ENCODE data around the gene EN1. TPM values are rescaled to one million over a fixed set of nuclear protein-coding genes. Genes with fewer than 3 reads are reported as not detected.

Gene EN1
- total RNA-seq, 2 experiments from 2014 or later: not detected

- H3K27me3 Mint-ChIP-seq: peaks cover 80% of the 10 kb centered on the region
- peaks cover 4% of the 10 kb centered on the region for H3K4me1 ChIP-seq (ENCODE audit: insufficient read depth, low read length)
- TF ChIP-seq CTCF (IDR thresholded peaks at IDR 0.05): no peak
- peaks cover 26 to 40% of the 10 kb centered on the region in 2 experiments for H3K27me3 ChIP-seq (ENCODE audit: control insufficient read depth in 1 of 2, insufficient read depth in 2 of 2, low read length in 2 of 2)
- H3K4me3 ChIP-seq (ENCODE audit: low read length): no peak overlapping the region
- no peaks in the 10 kb centered on the region for H3K36me3 Mint-ChIP-seq (ENCODE audit: low read depth)
- DNase-seq: no peak
- H3K27ac Mint-ChIP-seq: no peak overlapping the region
- H3K9me3 Mint-ChIP-seq: no peaks in the 10 kb centered on the region
- peaks cover 0 to 16% of the 10 kb centered on the region in 2 experiments for H3K9me3 ChIP-seq (ENCODE audit: control insufficient read depth in 1 of 2, insufficient read depth in 1 of 2, low read length in 2 of 2)
- H3K36me3 ChIP-seq (ENCODE audit: insufficient read depth, low read length): no peaks in the 10 kb centered on the region
- intact Hi-C loops (cut with DNase I, micrococcal nuclease): no loop called here
- ATAC-seq (ENCODE audit: poor library complexity): no peak
- H3K4me1 Mint-ChIP-seq (ENCODE audit: low read depth): peaks cover 5% of the 10 kb centered on the region
- no peak overlapping the region for H3K4me3 Mint-ChIP-seq
- no peak overlapping the region for H3K27ac ChIP-seq (ENCODE audit: low read depth in 1 of 2, low read length in 2 of 2)
- CTCF ChIA-PET: no interaction called here
- POLR2A ChIA-PET: no interaction called here
These were observed 42.3 kb downstream of the EN1 start for GRCh38 chr2:118805064-118805690.

GRCh38 chr2:118803012-118803411, 44.4 kb downstream of the EN1 start:
- Histone ChIP-seq H3K27me3 (ENCODE audit: control insufficient read depth in 1 of 2, insufficient read depth in 2 of 2, low read length in 2 of 2) (peaks cover 13 to 24% of the 10 kb centered on the region in 2 experiments), H3K9me3 (ENCODE audit: control insufficient read depth in 1 of 2, insufficient read depth in 1 of 2, low read length in 2 of 2) (peaks cover 0 to 12% of the 10 kb centered on the region in 2 experiments), H3K27ac (ENCODE audit: low read depth in 1 of 2, low read length in 2 of 2) (no peak overlapping the region), H3K36me3 (ENCODE audit: insufficient read depth, low read length) (no peaks in the 10 kb centered on the region), H3K4me3 (ENCODE audit: low read length) (no peak overlapping the region), H3K4me1 (ENCODE audit: insufficient read depth, low read length) (no peaks in the 10 kb centered on the region)
- no peak for DNase-seq
- no peak for TF ChIP-seq CTCF (IDR thresholded peaks at IDR 0.05)
- no peaks in the 10 kb centered on the region for H3K36me3 Mint-ChIP-seq (ENCODE audit: low read depth)
- intact Hi-C loops (cut with DNase I, micrococcal nuclease): no loop called here
- POLR2A ChIA-PET: no interaction called here
- H3K27me3 Mint-ChIP-seq: peaks cover 77% of the 10 kb centered on the region
- no peaks in the 10 kb centered on the region for H3K9me3 Mint-ChIP-seq
- no peak for ATAC-seq (ENCODE audit: poor library complexity)
- no peaks in the 10 kb centered on the region for H3K4me1 Mint-ChIP-seq (ENCODE audit: low read depth)
- CTCF ChIA-PET: no interaction called here
- H3K27ac Mint-ChIP-seq: no peak overlapping the region
- H3K4me3 Mint-ChIP-seq: no peak overlapping the region

DNA sequence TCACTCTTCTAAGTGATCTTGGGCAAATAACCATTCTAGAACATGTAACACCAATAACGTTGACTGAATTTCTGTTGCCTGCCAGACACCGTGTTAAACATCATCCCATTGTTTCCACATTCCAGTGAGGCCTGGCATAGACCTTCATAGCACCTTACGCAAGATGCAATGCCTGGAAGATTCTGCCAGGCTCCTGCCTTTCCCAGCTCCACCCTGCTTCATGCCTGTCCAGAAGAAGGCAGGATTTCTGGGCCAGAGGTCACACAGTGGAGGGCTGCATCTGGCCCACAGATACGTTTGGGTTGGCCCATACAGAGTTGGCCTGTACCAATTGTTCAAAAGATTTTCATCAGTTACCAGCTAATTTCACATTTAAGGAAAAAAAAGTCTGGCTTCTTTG, 46.3 kb downstream of the EN1 start:
- Histone ChIP-seq H3K27ac (ENCODE audit: low read depth in 1 of 2, low read length in 2 of 2) (no peak overlapping the region), H3K9me3 (ENCODE audit: control insufficient read depth in 1 of 2, insufficient read depth in 1 of 2, low read length in 2 of 2) (peaks cover 0 to 3% of the 10 kb centered on the region in 2 experiments), H3K4me3 (ENCODE audit: low read length) (no peak overlapping the region), H3K36me3 (ENCODE audit: insufficient read depth, low read length) (no peaks in the 10 kb centered on the region), H3K4me1 (ENCODE audit: insufficient read depth, low read length) (no peaks in the 10 kb centered on the region), H3K27me3 (ENCODE audit: control insufficient read depth in 1 of 2, insufficient read depth in 2 of 2, low read length in 2 of 2) (peaks cover 0 to 6% of the 10 kb centered on the region in 2 experiments)
- H3K27me3 Mint-ChIP-seq: peaks cover 73% of the 10 kb centered on the region
- H3K4me1 Mint-ChIP-seq (ENCODE audit: low read depth): no peaks in the 10 kb centered on the region
- ATAC-seq (ENCODE audit: poor library complexity): no peak
- TF ChIP-seq CTCF (IDR thresholded peaks at IDR 0.05): no peak
- CTCF ChIA-PET: no interaction called here
- intact Hi-C loops (cut with DNase I, micrococcal nuclease): no loop called here
- H3K4me3 Mint-ChIP-seq: no peak overlapping the region
- no peaks in the 10 kb centered on the region for H3K9me3 Mint-ChIP-seq
- POLR2A ChIA-PET: no interaction called here
- DNase-seq: no peak
- no peaks in the 10 kb centered on the region for H3K36me3 Mint-ChIP-seq (ENCODE audit: low read depth)
- H3K27ac Mint-ChIP-seq: no peak overlapping the region
